HG03469 (cell line): ENCODE data around the gene DLGAP4.

ENCODE experiments used
- ATAC-seq: cut with Tn5 transposase; IDR thresholded peaks from one replicate; pipeline ENCODE4 v1.9.1; 2021; ENCODE audit warnings: mild to moderate bottlenecking, moderate library complexity, moderate number of reproducible peaks; ENCODE audit not compliant: unreplicated experiment

The DLGAP4 gene, protein sequence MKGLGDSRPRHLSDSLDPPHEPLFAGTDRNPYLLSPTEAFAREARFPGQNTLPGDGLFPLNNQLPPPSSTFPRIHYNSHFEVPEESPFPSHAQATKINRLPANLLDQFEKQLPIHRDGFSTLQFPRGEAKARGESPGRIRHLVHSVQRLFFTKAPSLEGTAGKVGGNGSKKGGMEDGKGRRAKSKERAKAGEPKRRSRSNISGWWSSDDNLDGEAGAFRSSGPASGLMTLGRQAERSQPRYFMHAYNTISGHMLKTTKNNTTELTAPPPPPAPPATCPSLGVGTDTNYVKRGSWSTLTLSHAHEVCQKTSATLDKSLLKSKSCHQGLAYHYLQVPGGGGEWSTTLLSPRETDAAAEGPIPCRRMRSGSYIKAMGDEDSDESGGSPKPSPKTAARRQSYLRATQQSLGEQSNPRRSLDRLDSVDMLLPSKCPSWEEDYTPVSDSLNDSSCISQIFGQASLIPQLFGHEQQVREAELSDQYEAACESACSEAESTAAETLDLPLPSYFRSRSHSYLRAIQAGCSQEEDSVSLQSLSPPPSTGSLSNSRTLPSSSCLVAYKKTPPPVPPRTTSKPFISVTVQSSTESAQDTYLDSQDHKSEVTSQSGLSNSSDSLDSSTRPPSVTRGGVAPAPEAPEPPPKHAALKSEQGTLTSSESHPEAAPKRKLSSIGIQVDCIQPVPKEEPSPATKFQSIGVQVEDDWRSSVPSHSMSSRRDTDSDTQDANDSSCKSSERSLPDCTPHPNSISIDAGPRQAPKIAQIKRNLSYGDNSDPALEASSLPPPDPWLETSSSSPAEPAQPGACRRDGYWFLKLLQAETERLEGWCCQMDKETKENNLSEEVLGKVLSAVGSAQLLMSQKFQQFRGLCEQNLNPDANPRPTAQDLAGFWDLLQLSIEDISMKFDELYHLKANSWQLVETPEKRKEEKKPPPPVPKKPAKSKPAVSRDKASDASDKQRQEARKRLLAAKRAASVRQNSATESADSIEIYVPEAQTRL

DNA sequence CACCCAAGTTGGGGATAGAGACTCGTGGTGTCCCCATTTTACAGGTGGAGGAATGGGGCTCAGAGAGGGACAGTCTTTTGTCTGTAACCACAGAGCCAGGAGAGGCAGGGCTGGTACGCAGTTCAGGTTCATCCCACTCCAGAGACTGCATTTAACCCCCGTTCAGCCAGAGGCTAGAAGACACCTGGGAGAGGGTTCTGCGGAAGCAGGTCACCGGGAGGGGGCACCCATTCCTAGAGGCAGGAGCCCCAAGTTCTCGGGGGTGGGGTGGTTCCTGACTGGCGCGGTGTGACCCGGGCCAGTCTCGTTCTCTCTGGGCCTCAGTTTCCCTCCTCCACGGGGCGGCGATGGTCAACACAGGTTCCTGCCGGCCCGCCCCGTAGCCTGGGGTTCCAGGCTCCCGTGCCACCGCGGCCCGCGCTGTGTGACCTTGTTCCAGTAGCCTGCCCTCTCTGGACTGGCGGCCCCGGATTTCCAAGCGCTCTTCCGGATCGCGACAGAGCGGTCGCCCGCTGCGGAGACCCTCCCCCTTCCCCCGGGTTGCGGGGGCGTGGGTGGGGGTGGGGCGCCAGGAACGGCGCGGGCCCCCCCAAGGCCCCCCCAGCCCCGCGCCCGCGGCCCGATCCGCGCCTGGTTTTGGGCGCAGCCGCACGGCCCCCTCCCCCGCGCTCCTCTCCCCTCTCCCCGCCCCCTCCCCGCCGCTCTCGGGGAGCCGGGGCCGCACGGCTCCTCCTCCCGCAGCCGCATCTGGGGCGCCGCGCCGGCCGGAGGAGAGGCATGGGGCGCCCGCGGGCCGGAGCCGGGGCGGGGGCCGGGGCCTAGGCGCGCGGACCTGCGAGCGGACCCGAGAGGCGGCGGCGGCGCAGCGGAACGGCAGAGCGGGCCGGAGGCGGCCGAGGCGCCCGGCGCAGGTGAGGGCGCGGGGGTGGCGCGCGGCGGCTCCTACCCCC, at the start of gene DLGAP4:
Gene DLGAP4 (plus strand): TSS at position 738 of the 950 bp plus-strand sequence. CDS start 125,379 bp downstream, outside the sequence.
- ATAC-seq = no peak

DNA sequence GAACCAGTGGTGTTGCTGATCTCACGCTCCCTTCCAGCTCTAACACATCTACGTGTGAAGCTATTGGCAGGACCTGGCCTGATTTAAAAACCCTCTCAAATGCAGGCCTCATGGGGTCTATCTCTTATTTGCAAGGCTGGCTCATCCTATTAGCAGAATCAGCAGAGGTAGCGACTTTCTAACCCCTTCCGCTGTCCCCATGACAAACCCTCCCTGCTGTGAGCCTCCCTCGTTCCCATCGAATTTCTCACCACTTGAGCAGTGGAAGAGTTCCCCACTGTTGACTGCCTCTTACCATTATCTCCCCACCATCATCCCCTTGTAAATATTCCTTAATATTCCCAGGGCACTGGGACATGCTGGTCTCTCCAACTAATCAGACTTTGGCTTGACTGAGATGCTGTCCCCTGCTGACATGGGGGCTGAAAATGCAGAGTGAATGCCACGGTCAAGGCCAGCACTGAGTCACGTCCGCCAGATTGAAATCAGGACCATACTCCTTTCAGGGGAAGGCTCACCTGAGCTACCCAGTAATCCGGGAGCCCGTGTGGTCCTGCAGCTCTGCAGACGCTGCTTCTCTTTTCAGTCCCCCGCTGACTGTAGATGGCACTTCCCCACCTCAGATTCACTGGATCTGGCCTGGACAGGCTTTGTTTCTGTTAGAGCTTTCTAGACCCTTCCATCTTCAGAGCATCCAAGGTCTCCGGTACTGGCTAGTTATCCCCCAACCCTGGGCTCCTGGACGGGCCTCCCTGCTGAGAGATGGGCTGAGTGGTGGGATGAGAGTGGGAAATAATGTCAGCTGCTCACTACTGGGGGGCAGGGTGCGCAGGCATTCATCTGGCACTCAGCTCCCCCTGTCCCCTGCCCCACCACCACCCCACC, 46.7 kb upstream of the DLGAP4 start:
- no peak for ATAC-seq

DNA sequence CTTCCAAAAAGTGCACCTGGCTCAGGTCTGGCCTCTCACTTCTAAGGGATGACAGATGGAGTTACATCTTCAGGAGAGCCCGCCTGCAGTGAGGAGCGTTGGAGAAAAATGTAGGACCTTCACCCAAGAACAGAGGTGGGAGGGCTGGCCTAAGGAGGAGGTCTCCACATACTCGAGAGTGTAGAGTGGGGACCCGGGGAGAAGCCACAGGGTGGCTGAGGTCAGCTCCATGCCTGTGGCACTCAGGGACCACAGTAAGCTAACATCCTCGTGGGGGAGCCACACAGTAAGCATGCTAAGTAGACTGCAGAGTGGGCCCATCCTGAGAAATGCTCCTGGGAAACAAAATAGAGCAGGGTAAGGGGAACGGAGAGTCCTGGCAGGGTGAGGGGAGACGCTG, 45.8 kb upstream of the DLGAP4 start:
- ATAC-seq = no peak

DNA sequence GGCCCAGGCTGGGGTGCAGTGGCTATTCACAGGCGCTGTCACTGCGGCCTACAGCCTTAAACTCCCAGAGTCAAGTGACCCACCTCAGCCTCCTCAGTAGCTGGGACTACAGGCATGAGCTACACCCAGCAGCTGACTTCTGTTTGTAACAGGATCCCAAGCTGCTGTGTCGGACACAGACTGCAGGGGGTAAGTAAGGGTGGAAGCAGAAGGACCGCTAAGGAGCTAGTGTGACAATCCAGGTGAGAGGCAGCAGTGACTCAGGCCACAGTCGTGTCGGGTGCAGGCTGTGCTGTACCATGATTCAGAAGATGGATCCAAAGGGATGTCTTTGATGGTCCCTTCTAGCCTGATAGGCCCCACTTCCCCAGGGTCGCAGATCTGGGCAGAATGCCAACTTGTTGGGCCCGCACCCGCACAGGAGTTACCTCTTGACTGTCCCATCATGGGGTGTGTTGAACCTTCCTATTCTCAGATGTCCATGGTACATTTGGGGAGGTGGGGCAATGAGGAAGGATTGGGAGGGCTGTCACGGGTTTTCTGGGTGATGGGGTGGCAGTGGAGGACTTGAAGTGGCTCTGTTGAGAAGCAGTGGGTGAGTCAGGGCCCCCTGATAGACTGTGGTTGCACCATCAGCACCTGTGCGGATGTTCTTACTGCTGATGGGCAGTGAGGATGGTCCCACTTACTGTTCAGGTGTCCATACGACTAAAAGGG, 44.6 kb upstream of the DLGAP4 start:
- no peak for ATAC-seq

DNA sequence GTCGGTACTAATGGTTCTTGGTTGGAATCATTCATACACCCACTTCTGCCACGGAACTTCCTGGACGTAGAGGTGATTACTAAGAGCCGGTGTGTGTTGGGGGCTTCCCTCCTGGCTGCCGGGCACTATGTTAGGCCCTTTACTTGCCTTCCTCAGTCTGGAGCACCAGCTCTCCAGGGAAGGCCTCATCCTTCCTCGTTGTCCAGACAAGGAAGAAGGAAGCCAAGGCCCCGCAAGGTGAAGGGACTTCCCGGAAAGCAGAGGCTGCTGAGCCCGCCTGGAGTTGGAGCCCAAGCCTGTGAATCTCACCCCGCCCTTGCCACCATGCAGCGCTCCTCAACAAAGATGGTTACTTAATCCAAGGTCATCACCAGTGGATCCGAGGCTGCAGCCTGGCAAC, 43.7 kb upstream of the DLGAP4 start:
- ATAC-seq = no peak

DNA sequence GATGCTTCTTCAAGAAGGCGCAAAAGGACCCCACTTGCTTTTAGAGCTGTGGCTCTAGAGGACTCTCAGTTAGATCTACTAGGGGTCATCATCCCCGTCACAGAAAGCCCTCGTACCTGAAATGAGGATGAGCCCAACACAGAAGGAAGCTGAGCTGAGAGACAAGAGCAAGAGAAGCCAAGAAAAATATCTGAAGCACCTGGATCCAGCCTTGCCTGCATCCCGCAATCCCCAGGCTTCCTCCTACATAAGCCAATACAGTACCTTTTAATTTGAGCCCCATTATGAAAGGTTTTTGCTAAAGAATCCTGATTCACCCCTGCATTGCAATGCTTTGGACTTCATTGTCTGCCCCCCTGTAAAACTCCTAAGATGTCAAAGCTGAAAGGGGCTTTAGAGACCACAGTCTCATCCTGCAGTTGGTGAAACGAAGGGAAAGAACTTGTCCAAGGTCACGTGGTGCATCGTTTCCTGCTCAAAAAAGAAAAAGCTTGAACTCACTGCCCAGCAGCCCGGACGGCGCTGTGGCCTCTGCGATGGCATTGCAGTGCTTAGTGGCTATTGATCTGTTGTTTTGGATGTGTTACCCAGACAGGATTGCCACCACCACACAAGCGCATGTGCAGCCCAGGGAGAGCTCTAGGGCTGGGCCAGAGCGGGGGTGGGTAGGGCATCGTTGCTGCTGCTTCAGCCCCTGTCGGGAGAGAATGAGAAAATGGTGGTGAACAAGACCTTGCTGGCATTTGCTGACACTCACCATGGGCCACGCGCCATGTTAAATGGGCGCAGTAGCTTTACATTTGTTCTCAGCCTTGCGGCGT, 41.5 kb upstream of the DLGAP4 start:
- no peak for ATAC-seq

DNA sequence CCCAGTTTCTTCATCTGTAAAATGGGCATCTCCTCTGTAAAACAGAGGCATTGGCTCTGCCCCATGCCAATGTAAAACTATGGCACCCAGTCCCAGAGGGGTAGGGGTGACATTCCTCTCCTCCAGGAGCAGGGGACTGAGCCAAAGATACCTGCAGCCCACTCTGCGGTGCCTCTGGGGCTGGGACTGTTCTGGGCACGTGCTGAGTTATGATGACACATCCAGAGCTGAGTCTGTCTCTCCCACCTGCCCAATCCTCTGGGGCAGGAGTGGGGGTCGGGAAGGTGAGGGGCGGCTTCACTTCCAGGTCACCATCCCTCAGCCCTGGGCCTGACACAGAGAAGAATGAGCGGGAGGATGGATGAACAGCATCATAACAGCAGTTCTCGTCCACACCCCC, 40.0 kb upstream of the DLGAP4 start:
- no peak for ATAC-seq

DNA sequence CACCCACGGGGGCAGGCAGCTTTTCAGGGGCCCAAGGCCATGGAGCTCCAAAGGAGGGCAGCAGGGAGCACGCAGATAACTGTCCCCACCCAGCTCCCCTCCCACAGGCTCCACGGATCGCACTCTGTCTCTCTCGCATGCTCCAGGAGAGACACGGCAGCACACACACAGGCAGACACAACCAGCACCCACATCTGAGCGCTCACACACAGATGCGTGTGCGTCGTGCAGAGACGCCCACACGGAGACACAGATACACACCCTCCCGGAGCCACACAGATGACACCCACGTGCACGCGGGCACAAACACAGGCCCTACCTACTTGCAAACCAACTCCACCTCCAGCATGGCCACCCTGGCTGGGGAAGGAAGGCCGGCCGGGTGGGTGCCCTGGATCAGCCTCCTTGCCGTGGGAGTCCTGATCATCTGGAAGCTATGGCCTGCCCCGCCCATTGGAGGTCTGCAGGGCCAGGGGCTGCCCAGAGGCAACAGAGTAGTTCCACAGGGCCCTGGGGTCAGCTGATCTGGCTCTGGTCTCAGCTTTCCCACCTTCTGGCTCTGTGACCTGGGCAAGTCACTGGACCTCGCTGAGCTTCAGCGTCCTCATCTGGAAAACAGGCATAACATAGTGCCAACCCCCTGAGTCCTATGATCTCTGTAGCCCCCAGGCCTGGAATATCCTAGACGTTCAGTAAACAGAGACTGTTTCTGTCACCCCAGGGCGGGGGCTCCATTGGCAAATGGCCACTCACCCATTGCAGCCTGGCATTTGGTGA, 38.3 kb upstream of the DLGAP4 start:
- no peak for ATAC-seq

DNA sequence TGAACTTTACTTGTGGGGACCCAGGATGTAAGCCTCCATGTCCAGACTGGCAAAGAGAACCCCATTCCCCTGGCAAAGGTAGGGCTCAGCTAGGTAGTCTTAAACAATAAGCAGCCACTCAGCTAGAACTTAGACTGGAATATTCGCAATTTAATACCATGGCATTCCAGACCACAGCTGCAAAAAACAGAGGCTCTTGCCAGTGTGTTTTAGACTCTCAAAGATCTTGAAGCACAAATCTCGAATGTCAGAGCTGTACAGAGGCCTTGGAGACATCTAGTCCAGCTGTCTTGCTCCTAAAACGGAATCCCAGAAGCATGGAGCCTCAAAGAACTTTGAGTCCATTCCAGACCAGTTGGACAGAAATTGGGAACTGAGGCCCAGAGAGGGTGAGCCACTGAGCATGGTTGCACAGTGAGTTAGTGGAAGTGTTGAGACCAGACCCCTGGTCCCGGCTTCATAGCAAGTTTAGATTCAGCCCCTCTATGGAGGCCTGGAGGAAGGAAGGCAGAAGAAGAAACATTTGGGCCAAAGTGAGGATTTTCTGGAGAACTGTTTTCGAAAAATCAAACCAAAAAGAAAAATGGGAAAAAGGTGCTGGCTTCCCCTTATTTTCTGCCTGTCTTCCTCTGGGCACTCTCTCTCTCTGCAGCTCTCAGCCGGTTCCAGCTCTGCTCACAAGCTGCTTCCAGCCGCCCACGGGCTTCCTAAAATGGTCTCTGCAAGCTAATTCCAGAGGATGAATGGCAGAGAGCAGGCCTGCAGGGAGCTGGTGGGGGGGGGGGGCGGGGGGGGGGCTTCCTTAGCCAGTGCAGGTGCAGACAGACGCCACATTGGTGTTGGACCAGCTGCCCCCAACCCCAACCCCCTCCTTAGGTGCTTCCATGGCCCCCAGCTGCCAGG, 37.4 kb upstream of the DLGAP4 start:
- no peak for ATAC-seq

DNA sequence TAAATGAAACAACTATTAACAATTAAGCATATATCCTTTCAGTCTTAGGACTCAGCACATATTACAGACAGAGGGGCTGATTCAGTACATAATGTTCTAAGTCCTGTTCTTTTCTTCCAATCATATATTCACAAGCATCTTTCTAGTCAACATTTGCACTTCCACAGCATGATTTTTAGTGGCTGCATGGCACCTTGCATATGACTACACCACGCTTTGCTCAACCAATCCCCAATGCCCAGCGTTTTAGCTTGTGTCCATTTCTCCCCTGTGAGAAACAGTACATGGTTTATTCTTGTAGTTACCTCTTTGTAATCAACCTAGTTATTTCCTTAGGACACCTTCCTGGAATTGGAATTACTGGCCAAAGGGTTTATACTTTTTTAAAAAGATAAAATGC, 36.6 kb upstream of the DLGAP4 start:
- ATAC-seq = no peak

DNA sequence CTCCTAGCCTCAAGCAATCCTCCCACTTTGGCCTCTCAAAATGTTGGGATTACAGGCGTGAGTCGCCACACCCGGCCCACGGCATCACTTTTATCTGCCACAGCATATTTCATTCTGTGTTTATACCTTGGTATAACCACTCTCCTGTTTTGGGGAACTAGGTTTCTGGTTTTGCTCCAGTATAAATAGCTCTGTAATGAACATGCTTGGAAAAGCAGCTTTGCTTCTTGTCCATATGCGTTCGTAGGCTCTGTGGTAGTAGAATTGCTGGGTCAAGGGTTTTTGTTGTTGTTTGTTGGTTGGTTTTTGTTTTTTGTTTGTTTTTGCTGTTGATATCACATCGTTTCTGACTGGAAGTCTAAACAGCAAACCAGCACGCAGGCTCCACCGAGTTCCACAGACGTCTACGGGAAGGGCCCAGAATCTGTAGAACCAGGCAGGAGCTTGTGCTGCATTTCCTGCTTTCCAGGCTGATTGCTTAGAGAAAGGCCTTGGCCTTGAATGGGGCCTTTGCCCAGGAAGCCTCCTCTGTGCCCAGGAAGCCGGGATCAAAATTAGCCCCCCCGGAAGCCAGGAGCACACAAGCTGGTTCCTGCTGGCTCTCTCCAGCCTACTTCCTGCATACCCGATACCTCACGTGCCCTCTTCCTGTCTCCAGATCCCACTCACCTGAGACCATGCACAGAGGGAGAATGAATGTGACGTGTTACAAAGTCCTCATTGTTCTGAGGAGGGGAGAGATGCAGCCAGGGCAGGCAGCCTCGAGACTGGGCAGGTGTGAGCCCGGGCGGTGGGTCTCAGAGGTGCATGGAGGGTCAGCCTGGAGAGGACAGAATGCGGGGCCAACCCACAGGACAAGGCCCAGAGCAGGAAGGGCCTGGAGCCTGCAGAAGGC, 35.1 kb upstream of the DLGAP4 start:
- no peak for ATAC-seq

DNA sequence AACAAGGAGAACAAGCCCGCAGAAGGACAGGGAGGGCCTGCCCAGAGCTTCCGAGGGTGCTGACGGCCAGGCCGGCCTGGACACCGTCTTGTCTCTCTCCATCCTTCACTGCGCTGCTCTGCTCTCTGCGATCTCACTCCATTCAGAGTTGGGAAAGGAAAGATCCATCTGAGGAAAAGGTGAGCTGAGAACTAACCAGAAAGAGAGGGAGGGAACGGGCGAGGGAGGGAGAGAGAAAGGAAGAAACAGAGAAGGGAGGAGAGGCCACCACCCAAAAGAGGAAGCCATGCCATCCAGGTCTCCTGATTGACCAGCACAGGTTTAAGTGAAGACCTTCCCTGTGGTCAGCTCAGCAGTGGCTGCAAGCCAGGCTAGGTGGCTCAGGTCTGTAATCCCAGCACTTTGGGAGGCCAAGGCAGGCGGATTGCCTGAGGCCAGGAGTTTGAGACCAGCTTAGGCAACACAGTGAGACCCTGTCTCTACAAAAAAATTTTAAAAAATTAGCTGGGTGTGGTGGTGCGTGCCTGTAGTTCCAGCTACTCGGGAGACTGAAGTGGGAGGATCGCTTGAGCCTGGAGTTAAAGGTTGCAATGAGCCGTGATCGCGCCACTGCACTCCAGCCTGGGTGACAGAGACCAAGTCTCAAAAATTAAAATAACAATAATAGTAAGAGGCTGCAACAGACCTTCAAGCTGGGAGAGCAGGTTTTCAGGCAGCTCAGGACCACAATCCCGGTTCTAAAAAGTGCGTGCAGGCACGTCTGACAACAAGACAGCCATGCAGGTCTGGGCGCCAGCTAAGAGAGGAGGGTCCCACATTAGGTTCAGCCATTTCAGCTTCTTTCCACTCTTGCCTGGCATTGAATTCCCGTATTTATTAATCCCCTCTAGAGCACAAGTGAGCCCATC, 34.2 kb upstream of the DLGAP4 start:
- no peak for ATAC-seq

DNA sequence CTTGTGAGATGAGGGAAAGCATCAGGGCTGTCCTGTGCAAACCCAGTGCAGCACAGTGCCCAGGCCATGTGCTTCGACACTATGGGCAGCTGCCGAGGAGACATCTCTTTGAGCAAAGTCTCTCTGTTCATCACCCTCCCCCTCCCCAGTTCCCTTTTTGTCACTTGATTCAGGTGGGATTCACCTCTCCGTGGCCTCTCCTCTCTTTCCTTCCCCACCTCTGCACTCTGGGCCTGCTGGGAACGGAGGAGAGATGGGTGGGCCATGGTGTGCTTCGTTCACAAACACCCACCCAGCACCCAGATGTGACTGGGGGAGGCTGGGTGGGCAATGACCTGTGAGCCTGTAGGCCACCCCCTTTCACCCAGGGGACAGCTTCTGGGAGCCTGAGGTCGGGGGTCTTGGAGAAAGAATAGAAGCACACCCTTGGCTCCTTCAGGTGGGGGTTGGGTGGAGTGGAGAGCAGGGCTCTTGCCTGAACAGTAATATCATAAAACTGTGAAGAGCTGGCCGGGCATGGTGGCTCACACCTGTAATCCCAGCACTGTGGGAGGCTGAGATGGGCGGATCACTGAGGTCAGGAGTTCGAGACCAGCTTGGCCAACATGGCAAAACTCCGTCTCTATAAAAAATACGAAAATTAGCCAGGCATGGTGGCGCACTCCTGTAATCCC, 33.5 kb upstream of the DLGAP4 start:
- no peak for ATAC-seq
